ENCODE measurements around the gene COL4A4.

Gene COL4A4

GRCh38 chr2:226985583-226985946, 178.4 kb downstream of the COL4A4 start:
- no peaks in the 10 kb centered on the region for H3K36me3 ChIP-seq (ENCODE audit: insufficient read depth, low read length)
- H3K4me3 ChIP-seq (ENCODE audit: low read depth in 1 of 2, low read length in 2 of 2), result no peak overlapping the region
- H3K79me2 ChIP-seq (ENCODE audit: insufficient read depth, low read length), result no peaks in the 10 kb centered on the region
- DNase-seq, result no peak
- no peak overlapping the region for H3K9ac ChIP-seq (ENCODE audit: low read depth, low read length)
- no peak overlapping the region for H2AFZ ChIP-seq (ENCODE audit: low read depth, low read length)
- no peaks in the 10 kb centered on the region for H3K9me3 ChIP-seq (ENCODE audit: insufficient read depth, low read length, severe bottlenecking)
- H3K27me3 ChIP-seq (ENCODE audit: insufficient read depth, low read length, poor library complexity), result no peaks in the 10 kb centered on the region
- TF ChIP-seq CTCF (IDR thresholded peaks at IDR 0.05; ENCODE audit: borderline replicate concordance, extremely low read depth, low read length, poor library complexity, severe bottlenecking), result no peak
- no peak for TF ChIP-seq EZH2 (IDR thresholded peaks at IDR 0.05; ENCODE audit: borderline replicate concordance, low read depth, low read length, severe bottlenecking)
- peaks cover 47% of the 10 kb centered on the region for H3K4me1 ChIP-seq (ENCODE audit: insufficient read depth, low read length)
- no peak overlapping the region for H3K4me2 ChIP-seq (ENCODE audit: insufficient read depth, low read length)
- no peaks in the 10 kb centered on the region for H4K20me1 ChIP-seq (ENCODE audit: insufficient read depth, low read length)
- ATAC-seq (ENCODE audit: insufficient read depth, low read depth), result no peak
- no peak overlapping the region for H3K27ac ChIP-seq (ENCODE audit: low read length)

GRCh38 chr2:226984750-226985582, 179.0 kb downstream of the COL4A4 start:
- DNase-seq (peak; percentile 66), ATAC-seq (ENCODE audit: insufficient read depth, low read depth) (peak; percentile 79)
- Histone ChIP-seq H3K36me3 (ENCODE audit: insufficient read depth, low read length) (no peaks in the 10 kb centered on the region), H3K4me3 (ENCODE audit: low read depth in 1 of 2, low read length in 2 of 2) (no peak overlapping the region), H3K27me3 (ENCODE audit: insufficient read depth, low read length, poor library complexity) (no peaks in the 10 kb centered on the region), H3K9me3 (ENCODE audit: insufficient read depth, low read length, severe bottlenecking) (no peaks in the 10 kb centered on the region), H4K20me1 (ENCODE audit: insufficient read depth, low read length) (no peaks in the 10 kb centered on the region), H3K27ac (ENCODE audit: low read length) (peak overlapping the region; percentile 98), H3K79me2 (ENCODE audit: insufficient read depth, low read length) (no peaks in the 10 kb centered on the region), H3K4me2 (ENCODE audit: insufficient read depth, low read length) (peak overlapping the region; percentile 41), H3K4me1 (ENCODE audit: insufficient read depth, low read length) (peaks cover 47% of the 10 kb centered on the region), H2AFZ (ENCODE audit: low read depth, low read length) (0 out of 2 replicates have a peak overlapping the region, but pooled peaks have one; percentile 14), H3K9ac (ENCODE audit: low read depth, low read length) (peak overlapping the region; percentile 56)
- TF ChIP-seq CTCF (IDR thresholded peaks at IDR 0.05; ENCODE audit: borderline replicate concordance, extremely low read depth, low read length, poor library complexity, severe bottlenecking) (peak; percentile 74), EZH2 (IDR thresholded peaks at IDR 0.05; ENCODE audit: borderline replicate concordance, low read depth, low read length, severe bottlenecking) (no peak)

- Histone ChIP-seq H3K79me2 (ENCODE audit: insufficient read depth, low read length) (no peaks in the 10 kb centered on the region), H3K4me1 (ENCODE audit: insufficient read depth, low read length) (peaks cover 47% of the 10 kb centered on the region), H3K9me3 (ENCODE audit: insufficient read depth, low read length, severe bottlenecking) (no peaks in the 10 kb centered on the region), H3K36me3 (ENCODE audit: insufficient read depth, low read length) (0 out of 2 replicates have a peak, but pooled peaks cover 4% of the 10 kb centered on the region), H3K4me2 (ENCODE audit: insufficient read depth, low read length) (peak overlapping the region; percentile 41), H3K4me3 (ENCODE audit: low read depth in 1 of 2, low read length in 2 of 2) (no peak overlapping the region), H2AFZ (ENCODE audit: low read depth, low read length) (peak overlapping the region; percentile 14; the same call in 1 of the 2 replicates), H4K20me1 (ENCODE audit: insufficient read depth, low read length) (no peaks in the 10 kb centered on the region), H3K9ac (ENCODE audit: low read depth, low read length) (peak overlapping the region; percentile 56), H3K27ac (ENCODE audit: low read length) (peak overlapping the region; percentile 98), H3K27me3 (ENCODE audit: insufficient read depth, low read length, poor library complexity) (no peaks in the 10 kb centered on the region)
- DNase-seq (peak; percentile 82), ATAC-seq (ENCODE audit: insufficient read depth, low read depth) (peak; percentile 79)
- TF ChIP-seq CTCF (IDR thresholded peaks at IDR 0.05; ENCODE audit: borderline replicate concordance, extremely low read depth, low read length, poor library complexity, severe bottlenecking), result no peak
- TF ChIP-seq EZH2 (IDR thresholded peaks at IDR 0.05; ENCODE audit: borderline replicate concordance, low read depth, low read length, severe bottlenecking), result no peak
Measured at GRCh38 chr2:226983895-226984749, 179.9 kb downstream of the COL4A4 start.

Measured in DND-41 (cell line).